GM12891 (cell line): ENCODE measurements around the gene INAFM2.

Experiments
- DNase-seq: peaks from one replicate; pipeline ENCODE4 v3.0.0; 2011; ENCODE audit warnings: low spot score; ENCODE audit not compliant: insufficient read length
- FAIRE-seq: peaks from 2 replicates; lab custom pipeline; 2011; peaks lifted over from hg19 to GRCh38; lab: Jason Lieb, UNC
- PAX5 ChIP-seq: IDR thresholded peaks from 2 replicates; pipeline ENCODE4 v1.6.1; 2011; ENCODE audit warnings: low read length, moderate library complexity, mild to moderate bottlenecking; ENCODE audit not compliant: insufficient read depth, severe bottlenecking
- POLR2A ChIP-seq: IDR thresholded peaks from 2 replicates; pipeline ENCODE4 v1.6.1; 2011; ENCODE audit warnings: low read depth, low read length, control low read depth
- POLR2AphosphoS5 ChIP-seq: IDR thresholded peaks from 2 replicates; pipeline ENCODE4 v1.6.1; 2011; ENCODE audit warnings: low read depth, low read length, control low read depth
- POU2F2 ChIP-seq: IDR thresholded peaks from 2 replicates; pipeline ENCODE4 v1.6.1; 2011; ENCODE audit warnings: low read depth, mild to moderate bottlenecking, control low read depth, low read length, moderate library complexity
- SPI1 ChIP-seq: IDR thresholded peaks from 2 replicates; pipeline ENCODE4 v1.6.1; 2011; ENCODE audit warnings: low read depth, low read length, control low read depth
- TAF1 ChIP-seq: IDR thresholded peaks from 2 replicates; pipeline ENCODE4 v1.6.1; 2011; ENCODE audit warnings: low read depth, low read length, control low read depth

INAFM2 gene

DNA sequence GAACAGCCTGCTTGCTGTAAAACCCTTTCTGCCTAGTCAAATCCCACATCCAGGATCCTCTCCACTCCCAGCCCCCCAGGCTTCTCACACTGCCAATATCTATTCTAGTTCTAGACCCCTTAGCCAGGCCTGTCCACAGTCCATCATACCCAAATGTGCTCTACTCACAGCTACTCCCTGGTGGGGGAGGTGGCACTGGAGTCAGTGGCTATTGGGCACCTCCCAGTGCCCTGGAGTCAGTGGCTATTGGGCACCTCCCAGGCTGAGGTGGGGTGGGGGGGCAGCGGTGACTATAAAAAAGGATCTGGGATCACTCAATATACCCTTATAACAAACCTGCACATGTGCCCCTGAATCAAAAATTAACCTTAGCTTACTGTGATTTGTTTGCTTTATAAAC lies 33.8 kb downstream of the INAFM2 start:
- no peak for DNase-seq
- FAIRE-seq: no peak
- no peak for TF ChIP-seq PAX5
- TF ChIP-seq SPI1: no peak
- no peak for TF ChIP-seq POU2F2
- TF ChIP-seq POLR2A: no peak
- TF ChIP-seq TAF1: no peak
- TF ChIP-seq POLR2AphosphoS5: no peak

DNA sequence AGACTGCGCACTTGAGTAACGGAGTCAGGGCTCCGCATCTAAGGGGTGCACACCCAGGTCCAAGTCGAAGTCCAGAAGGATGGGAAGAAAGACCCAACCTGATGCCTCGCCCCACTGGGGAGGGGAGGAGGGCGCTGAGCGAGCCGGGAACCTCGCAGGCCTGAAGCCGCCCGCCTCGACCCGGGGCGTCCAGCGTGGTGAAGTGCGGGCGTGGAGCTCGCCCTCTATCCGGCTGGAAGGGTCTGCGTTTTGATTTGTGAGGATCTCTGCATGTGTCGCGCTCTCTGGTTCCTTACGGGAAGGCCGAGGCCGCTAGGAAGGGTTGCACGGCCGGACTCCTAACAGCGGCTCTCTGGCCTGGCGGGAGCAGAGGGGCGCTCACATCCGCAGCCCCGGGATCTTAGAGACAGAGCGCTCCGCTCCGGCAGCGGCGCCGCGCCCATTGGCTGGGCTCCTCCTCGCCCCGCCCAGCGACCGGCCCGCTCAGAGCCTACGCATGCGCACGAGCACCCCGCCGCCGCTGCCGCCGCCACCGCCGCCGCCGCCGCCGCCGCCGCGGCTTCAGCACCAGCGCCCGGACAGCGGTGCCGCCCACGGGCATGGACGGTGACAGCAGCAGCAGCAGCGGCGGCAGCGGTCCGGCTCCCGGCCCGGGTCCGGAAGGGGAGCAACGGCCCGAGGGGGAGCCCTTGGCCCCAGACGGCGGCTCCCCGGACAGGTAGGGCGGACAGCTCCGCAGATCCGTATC lies 34.4 kb downstream of the INAFM2 start, which contains the start of gene DISP2:
DISP2 (plus strand) TSS at position 497 of the 748 bp plus-strand sequence; CDS start at position 600, 103 bp downstream.
- FAIRE-seq: peak; percentile 90
- TF ChIP-seq POLR2AphosphoS5: no peak
- no peak for TF ChIP-seq SPI1
- TF ChIP-seq POLR2A: no peak
- TF ChIP-seq PAX5: no peak
- no peak for TF ChIP-seq TAF1
- no peak for TF ChIP-seq POU2F2
- peak; percentile 99 for DNase-seq

DNA sequence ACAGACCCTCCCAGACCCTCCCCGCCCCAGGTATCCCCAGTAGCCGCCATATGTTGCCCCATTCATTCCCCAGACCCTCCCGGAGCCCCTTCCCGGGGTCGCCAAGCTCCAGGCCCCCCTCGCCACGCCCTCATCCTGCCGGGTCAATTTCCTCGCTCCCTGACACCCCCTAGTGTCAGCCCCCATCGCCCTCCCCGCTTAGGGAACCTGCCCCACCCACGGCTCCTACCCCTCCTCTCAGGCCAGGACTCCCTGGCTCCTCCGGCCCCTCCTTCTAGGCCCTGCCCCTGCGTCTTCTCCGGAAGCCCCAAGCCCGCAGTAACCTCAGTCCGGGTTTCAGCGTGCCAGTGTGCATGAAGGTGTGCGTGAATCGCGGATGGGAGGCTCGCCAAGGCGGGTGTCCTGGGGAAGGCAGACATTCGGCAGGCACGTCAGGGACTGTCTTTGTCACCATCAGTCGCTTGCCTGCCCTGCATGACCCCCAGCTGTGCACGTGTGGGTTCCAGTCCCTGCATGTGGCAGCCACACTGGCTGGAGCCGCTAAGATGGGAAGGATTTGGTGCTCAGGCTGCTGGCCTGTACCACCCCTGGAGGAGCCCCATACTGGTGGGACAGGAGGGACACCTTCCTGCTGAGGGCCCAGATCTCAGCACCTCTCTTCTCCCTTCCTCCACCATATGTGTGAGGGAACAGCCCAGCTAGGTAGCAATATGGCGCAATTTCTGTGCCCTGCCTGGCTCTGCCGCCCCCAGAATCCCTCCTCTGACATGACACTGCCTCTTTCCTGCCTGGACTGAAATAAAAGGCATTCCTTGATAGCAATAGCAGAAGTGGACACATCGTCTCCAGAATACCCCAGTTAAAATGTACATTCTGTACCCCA lies 35.2 kb downstream of the INAFM2 start:
- DNase-seq: no peak
- TF ChIP-seq SPI1: no peak
- FAIRE-seq: peak; percentile 56

DNA sequence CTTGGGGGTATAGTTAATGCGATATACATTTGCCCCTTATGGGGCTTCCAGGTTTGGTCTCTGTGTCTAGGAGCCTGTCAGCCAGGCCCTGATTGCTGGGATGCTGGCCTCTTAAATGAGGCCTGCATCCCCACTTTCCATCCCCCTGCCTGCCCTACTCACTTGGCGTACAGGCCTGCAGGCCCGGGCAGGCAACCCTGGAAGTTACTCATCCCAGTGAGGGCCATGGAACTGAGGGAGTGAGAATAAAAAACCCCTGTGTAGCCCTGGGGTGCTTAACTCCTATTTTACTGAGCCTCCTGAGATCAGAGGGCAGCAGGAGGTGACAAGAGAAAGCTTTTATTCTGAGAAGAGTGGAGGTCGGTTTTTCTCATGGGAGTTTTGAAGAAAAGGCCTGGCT lies 36.5 kb downstream of the INAFM2 start:
- DNase-seq (no peak), FAIRE-seq (no peak)
- TF ChIP-seq POLR2A: no peak
- TF ChIP-seq TAF1: no peak
- no peak for TF ChIP-seq SPI1
- TF ChIP-seq POLR2AphosphoS5: no peak
- TF ChIP-seq PAX5: no peak
- no peak for TF ChIP-seq POU2F2

DNA sequence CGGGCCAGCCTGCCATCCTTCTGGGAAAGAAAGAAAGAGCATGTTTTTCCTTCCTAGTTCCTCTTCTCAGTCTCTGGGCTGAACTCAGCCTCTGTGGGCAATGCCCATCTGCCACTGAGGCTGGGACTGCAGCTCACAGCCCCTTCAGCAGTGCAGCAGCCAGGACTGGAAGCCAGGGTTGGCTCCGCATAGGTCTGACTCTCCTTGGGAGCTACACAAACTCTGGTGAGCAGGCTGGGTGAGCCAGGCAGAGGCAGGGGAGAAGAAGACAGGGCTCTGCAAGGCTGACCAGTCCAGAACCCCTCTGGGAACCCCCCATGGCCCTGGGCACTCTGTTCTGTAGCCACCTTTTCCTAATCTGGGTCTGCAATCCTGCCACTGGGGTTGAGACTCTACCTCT lies 38.1 kb downstream of the INAFM2 start:
- no peak for TF ChIP-seq SPI1
- no peak for DNase-seq
- no peak for FAIRE-seq

DNA sequence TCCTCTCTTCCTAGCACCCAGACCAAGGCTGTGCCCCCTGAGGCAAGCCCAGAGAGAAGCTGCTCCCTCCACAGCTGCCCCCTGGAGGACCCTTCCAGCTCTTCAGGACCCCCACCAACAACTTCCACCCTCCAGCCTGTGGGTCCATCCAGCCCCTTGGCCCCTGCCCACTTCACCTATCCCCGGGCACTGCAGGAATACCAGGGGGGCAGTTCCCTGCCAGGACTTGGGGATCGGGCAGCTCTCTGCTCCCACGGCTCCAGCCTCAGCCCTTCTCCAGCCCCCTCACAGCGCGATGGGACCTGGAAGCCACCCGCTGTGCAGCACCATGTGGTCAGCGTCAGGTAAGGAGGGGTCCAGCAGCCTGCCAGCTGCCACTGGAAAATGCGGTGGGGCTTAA lies 40.1 kb downstream of the INAFM2 start:
- no peak for FAIRE-seq
- DNase-seq: no peak
- TF ChIP-seq POLR2AphosphoS5 (no peak), PAX5 (no peak), POU2F2 (no peak), TAF1 (no peak), POLR2A (no peak), SPI1 (no peak)

DNA sequence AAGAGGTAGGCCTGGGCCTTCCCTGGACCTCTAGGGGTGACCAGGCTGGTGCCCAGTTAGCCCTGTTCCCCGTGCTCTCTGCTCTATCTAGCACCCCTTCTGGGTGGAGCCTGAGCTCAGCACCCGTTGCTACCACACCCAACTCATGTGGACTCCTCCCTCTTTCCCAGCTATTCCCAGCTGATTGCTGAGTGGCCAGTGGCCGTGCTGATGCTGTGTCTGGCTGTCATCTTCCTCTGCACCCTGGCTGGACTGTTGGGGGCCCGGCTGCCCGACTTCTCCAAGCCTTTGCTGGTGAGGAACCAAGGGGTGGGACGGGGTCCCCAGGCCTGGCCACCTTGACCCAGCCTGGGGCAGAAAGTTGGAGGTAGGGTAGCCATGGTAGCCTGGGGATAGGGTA lies 40.8 kb downstream of the INAFM2 start:
- FAIRE-seq (peak; percentile 13), DNase-seq (no peak)
- no peak for TF ChIP-seq PAX5
- TF ChIP-seq SPI1: no peak

DNA sequence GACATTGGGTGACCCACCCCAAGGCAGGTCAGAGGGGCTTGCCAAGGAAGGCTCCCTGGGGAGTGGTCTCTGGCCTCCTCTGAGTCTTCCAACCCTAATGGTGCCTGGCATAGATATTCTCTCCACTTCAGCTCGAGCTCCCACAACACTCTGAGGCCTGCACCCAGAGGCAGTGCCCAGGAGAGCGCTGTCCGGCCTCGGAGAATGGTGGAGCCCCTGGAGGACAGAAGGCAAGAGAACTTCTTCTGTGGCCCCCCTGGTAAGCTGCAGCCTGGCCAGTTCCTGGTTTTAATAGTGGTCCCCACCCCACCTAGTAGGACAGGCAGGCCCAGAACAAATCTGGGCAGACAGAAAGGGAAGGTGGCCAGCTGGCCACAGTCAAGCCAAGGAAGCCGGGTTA lies 41.5 kb downstream of the INAFM2 start:
- TF ChIP-seq TAF1: no peak
- no peak for TF ChIP-seq POU2F2
- no peak for TF ChIP-seq POLR2A
- no peak for TF ChIP-seq POLR2AphosphoS5
- no peak for TF ChIP-seq PAX5
- TF ChIP-seq SPI1: no peak
- FAIRE-seq (no peak), DNase-seq (no peak)

DNA sequence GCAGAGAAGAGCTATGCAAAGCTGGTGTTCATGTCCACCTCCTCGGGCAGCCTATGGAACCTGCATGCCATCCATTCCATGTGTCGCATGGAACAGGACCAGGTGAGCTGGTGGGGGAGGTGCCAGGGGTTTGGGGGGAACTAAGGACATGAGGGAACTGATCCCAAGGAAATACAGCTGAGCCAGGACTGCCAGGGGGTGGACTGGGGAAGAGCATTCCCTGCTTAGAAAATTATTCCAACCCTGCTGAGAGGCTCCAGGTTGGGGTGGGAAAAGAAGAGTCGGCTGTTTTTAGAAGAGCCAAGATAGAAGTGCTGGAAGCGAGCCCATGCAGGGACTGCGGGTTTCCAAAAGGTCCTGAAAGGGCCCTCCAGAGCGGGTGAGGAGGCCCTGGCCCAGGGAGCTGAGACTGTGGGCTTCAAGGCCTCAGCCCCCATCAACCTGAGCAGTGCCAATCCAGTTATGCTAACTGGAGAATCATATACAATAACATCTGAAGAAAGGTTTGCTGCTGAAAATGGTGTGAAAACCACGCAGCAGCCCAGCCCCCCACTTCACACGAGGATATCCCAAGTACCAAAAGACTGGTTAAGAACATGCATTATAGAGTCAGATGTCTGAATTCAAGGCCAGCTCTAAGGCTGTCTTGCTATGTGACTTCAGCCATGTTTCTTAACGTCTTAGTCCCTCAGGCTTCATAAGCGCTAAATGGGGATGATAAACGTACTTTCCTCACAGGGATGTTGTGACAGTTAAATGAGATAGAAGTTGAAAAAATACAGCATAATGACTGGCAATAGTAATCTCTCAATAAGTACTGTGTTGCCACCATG lies 42.3 kb downstream of the INAFM2 start:
- TF ChIP-seq PAX5 (no peak), TAF1 (no peak), SPI1 (no peak), POLR2A (no peak)
- DNase-seq: no peak
- FAIRE-seq: no peak
